HAP-1 (cell line): ENCODE measurements around the gene SCYGR2.

Source experiments
- DNase-seq, 2 experiments: peaks; one replicate each; pipeline ENCODE4 v3.0.0-alpha.2; 2016 to 2020; ENCODE audit warnings: low spot score in 2 of 2
- H3K27me3 ChIP-seq: fragments of 250-450 bp; sonication (Bioruptor Pico); 2 replicates; pipeline ENCODE4 v1.5.1; 2020; ENCODE audit warnings: low read depth, mild to moderate bottlenecking, moderate library complexity
- H3K36me3 ChIP-seq: fragments of 250-450 bp; sonication (Bioruptor Pico); replicated peaks from 2 replicates; pipeline ENCODE4 v1.5.1; 2020; ENCODE audit warnings: mild to moderate bottlenecking
- H3K4me1 ChIP-seq: fragments of 250-450 bp; sonication (Bioruptor Pico); 2 replicates; pipeline ENCODE4 v1.5.1; 2020; ENCODE audit warnings: mild to moderate bottlenecking
- H3K4me3 ChIP-seq: fragments of 250-450 bp; sonication (Bioruptor Pico); 2 replicates; pipeline ENCODE4 v1.5.1; 2020; ENCODE audit warnings: mild to moderate bottlenecking, moderate library complexity
- H3K9me3 ChIP-seq: fragments of 250-450 bp; sonication (Bioruptor Pico); 2 replicates; pipeline ENCODE4 v1.5.1; 2020; ENCODE audit warnings: mild to moderate bottlenecking, moderate library complexity
- in situ Hi-C: fragments of 300-500 bp; cut with MboI; formaldehyde crosslinking; loops from 3 replicates; pipeline ENCODE4 v1.14.3; 2020; ENCODE audit warnings: low sequenced_read_pairs, inconsistent platforms, mixed read lengths

Gene SCYGR2

GRCh38 chr2:227616631-227617030 is 17.9 kb downstream of the SCYGR2 start:
- Histone ChIP-seq H3K4me3 (no peak overlapping the region), H3K4me1 (no peaks in the 10 kb centered on the region), H3K9me3 (no peaks in the 10 kb centered on the region), H3K27me3 (no peaks in the 10 kb centered on the region), H3K36me3 (no peaks in the 10 kb centered on the region)
- DNase-seq: no peak
- in situ Hi-C loops: no loop called here

DNA sequence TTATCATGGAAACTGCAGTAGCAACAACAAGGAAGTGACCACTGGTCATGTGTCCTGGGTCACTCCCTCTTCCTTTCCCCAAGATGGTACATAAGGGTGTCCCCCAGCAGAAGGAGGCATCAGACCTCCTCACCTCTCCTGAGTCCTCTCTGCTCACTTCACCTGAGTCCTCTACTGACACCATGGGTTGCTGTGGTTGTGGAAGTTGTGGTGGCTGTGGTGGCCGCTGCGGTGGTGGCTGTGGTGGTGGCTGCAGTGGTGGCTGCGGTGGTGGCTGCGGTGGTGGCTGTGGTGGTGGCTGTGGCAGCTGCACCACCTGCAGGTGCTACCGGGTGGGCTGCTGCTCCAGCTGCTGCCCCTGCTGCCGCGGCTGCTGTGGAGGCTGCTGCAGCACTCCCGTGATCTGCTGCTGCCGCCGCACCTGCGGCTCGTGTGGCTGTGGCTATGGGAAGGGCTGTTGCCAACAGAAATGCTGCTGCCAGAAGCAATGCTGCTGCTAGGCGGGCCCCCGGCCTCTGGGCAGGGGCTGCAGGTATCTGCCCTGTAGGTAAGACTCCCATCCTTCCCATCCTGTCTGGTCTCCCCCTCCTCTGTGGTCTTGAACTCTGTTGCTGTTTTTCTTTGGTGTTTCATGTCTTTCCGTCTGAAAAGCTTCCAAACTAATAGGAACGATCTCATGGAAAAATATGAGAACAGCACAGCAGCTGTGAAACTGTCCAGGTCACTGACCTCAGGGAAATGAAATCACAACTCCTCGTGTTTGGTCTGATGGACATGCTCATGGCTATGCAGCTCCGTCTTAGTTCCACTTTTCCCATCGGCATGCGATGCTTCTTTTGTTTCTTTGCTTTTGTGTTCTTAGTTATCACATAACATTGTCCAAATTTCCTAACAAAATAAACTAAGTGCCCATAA is 18.9 kb downstream of the SCYGR2 start, which contains the start of gene SCYGR4:
Gene SCYGR4, plus strand, starts transcription at position 183 of the 915 bp plus-strand sequence. Its CDS starts 0 bp downstream, at position 183.
- no peaks in the 10 kb centered on the region for H3K9me3 ChIP-seq
- DNase-seq: no peak
- in situ Hi-C loops: no loop called here

GRCh38 chr2:227623226-227623625 is 24.5 kb downstream of the SCYGR2 start:
- Histone ChIP-seq H3K27me3 (no peaks in the 10 kb centered on the region), H3K4me3 (no peak overlapping the region), H3K4me1 (no peaks in the 10 kb centered on the region), H3K36me3 (no peaks in the 10 kb centered on the region), H3K9me3 (no peaks in the 10 kb centered on the region)
- DNase-seq: no peak
- in situ Hi-C loops: no loop called here

More for the DNA sequence above, 18.9 kb downstream of the SCYGR2 start, which contains the start of gene SCYGR4:
- H3K27me3 ChIP-seq: no peaks in the 10 kb centered on the region
- H3K4me3 ChIP-seq: no peak within 1 kb of the TSS
- no peaks in the 10 kb centered on the region for H3K36me3 ChIP-seq
- H3K4me1 ChIP-seq: no peaks in the 10 kb centered on the region

- no peak for DNase-seq
- Histone ChIP-seq H3K4me1 (no peaks in the 10 kb centered on the region), H3K27me3 (no peaks in the 10 kb centered on the region), H3K36me3 (no peaks in the 10 kb centered on the region), H3K9me3 (no peaks in the 10 kb centered on the region), H3K4me3 (no peak overlapping the region)
- in situ Hi-C loops: no loop called here
Measured at GRCh38 chr2:227625420-227625819, 26.7 kb downstream of the SCYGR2 start.

GRCh38 chr2:227626580-227627151 is 28.0 kb downstream of the SCYGR2 start:
- Histone ChIP-seq H3K4me1 (no peaks in the 10 kb centered on the region), H3K27me3 (peaks cover 4% of the 10 kb centered on the region; the same call in 1 of the 2 replicates), H3K36me3 (no peaks in the 10 kb centered on the region), H3K4me3 (no peak overlapping the region), H3K9me3 (no peaks in the 10 kb centered on the region)
- no peak for DNase-seq
- in situ Hi-C loops: no loop called here

DNA sequence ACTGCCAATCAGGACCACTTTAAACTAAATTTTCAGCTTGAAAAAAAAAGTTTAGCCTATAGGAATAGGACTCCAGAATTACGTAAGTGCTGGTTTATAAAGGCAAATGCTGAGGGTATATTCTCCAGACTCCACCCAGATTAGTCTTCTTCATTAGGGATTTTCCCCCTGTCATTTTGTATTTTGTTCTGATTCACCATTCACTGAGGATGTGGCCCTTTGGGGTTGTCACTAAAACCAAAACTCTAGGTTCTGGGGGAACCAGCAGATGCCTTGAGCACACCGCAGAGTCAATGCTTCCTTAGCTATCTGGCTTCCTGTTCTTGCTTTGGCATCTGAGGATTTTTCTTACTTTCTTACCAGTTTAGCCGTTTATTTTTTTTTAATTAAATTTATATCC is 29.1 kb downstream of the SCYGR2 start:
- no peaks in the 10 kb centered on the region for H3K4me1 ChIP-seq
- peaks cover 4% of the 10 kb centered on the region; the same call in 1 of the 2 replicates for H3K27me3 ChIP-seq
- no peak for DNase-seq
- in situ Hi-C loops: no loop called here
- no peaks in the 10 kb centered on the region for H3K9me3 ChIP-seq
- H3K36me3 ChIP-seq: no peaks in the 10 kb centered on the region
- H3K4me3 ChIP-seq: no peak overlapping the region

DNA sequence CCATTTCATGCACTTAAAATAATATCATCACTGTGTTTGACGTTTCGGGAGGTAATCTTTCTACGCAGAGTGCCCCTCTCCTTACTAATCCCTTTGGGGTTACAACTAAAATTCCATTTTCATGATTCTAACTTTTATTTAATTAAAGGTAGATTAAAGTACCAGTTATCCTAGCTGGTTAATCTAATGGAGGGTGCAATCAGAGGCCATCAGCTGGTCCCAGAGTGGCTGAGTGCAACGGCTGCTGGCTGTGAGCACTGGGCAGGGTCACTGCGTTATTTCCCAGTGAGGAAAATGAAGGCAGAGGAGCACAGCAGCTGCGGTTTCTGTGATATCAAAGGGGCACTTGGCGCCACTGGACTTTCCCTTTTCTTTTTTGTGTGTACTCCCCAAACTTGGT is 30.7 kb downstream of the SCYGR2 start:
- in situ Hi-C loops: no loop called here
- Histone ChIP-seq H3K27me3 (peaks cover 4% of the 10 kb centered on the region; the same call in 1 of the 2 replicates), H3K4me1 (peaks cover 7% of the 10 kb centered on the region; the same call in 1 of the 2 replicates), H3K4me3 (no peak overlapping the region), H3K9me3 (no peaks in the 10 kb centered on the region), H3K36me3 (no peaks in the 10 kb centered on the region)
- DNase-seq: no peak

DNA sequence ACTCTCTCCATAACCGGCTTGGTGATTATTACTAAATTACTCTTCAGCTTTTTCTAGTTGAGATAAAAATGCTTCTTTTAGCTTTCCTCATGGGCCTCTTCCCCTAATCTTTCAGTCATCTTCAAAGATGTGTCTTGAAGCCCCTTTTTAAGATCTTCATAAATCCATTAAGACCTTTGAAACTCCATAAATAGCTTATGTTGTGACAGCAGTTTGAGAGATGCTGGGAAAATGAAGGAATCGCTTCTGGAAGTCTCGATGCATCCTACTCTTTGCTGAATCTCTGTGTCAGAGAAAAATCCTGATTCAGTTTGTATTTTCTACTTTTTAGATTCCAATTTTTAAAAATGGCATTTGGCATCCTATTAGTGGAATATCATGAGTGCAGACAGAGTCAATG is 31.6 kb downstream of the SCYGR2 start:
- Histone ChIP-seq H3K4me3 (no peak overlapping the region), H3K36me3 (no peaks in the 10 kb centered on the region), H3K9me3 (no peaks in the 10 kb centered on the region), H3K4me1 (peaks cover 7% of the 10 kb centered on the region; the same call in 1 of the 2 replicates), H3K27me3 (peaks cover 4% of the 10 kb centered on the region; the same call in 1 of the 2 replicates)
- in situ Hi-C loops: no loop called here
- no peak for DNase-seq

DNA sequence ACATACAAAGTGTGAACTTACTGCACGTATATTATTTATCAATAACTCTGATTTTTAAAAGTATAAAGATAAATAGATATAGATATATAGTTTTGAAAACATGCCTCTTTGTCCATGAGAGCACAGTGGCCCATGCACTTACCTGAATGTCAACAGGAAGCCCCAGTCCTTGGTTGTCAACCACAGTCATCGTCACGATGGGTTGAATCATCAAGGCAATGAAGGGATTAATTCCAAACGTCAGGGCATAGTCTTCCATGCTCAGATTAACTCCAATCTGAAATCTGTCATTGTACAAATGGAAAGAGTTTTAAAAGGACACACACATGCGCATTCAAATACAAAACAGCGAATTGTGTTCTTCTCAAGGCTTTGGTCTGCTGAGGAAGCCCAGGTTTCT is 34.1 kb downstream of the SCYGR2 start:
- H3K36me3 ChIP-seq: no peaks in the 10 kb centered on the region
- DNase-seq: no peak
- H3K9me3 ChIP-seq: no peaks in the 10 kb centered on the region
- H3K4me3 ChIP-seq: no peak overlapping the region
- H3K4me1 ChIP-seq: peaks cover 7% of the 10 kb centered on the region; the same call in 1 of the 2 replicates
- H3K27me3 ChIP-seq: peaks cover 4% of the 10 kb centered on the region; the same call in 1 of the 2 replicates
- in situ Hi-C loops: no loop called here

DNA sequence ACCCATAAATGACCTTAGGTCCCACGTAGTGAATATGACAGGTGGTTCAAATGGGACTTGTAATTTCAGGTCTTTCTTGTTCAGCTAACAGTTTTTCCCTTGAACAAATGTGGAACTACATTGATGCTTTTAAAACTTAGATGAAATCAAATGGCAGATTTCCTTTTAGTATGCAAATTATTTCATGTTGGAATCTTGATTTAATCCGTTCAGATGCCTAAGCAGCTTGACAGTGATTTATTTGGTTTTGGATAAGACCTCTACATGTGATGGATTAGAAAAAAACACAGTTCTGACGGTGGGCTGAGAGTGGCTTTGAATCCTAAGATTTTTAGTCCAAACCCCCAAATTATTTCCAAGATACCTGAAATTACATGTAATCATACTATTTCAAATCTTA is 35.5 kb downstream of the SCYGR2 start:
- in situ Hi-C loops: no loop called here
- H3K9me3 ChIP-seq: no peaks in the 10 kb centered on the region

DNA sequence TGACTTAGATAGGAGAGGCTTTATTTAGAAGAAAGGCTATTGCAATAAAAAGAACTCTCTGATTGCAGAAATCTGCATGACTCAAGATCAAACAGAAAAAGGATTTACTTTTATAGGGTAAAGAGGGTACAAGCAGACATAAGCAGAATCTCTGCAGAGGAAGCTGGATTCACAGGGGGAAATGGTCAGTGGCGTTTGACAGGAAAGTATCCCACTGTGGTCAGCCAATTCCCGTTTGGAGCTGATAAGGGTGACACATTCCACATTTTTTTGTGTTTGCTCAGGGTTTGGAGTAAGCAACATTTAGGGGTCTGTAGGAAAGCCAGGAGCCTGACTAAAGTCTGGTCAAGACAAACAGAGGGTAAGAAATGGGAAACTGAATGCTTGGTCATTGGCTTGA is 44.0 kb downstream of the SCYGR2 start:
- no peak overlapping the region for H3K4me3 ChIP-seq
- in situ Hi-C loops: no loop called here
- DNase-seq: peak in 1 of 2 experiments; percentile 19
- no peaks in the 10 kb centered on the region for H3K36me3 ChIP-seq
- no peaks in the 10 kb centered on the region for H3K27me3 ChIP-seq
- no peaks in the 10 kb centered on the region for H3K9me3 ChIP-seq
- no peaks in the 10 kb centered on the region for H3K4me1 ChIP-seq

More for the DNA sequence above, 35.5 kb downstream of the SCYGR2 start:
- Histone ChIP-seq H3K4me3 (no peak overlapping the region), H3K27me3 (peaks cover 4% of the 10 kb centered on the region; the same call in 1 of the 2 replicates), H3K36me3 (no peaks in the 10 kb centered on the region), H3K4me1 (peaks cover 7% of the 10 kb centered on the region; the same call in 1 of the 2 replicates)
- DNase-seq: peak in 1 of 2 experiments; percentile 13

GRCh38 chr2:227643990-227644551 is 45.4 kb downstream of the SCYGR2 start:
- Histone ChIP-seq H3K4me1 (no peaks in the 10 kb centered on the region), H3K27me3 (no peaks in the 10 kb centered on the region), H3K4me3 (no peak overlapping the region), H3K36me3 (no peaks in the 10 kb centered on the region), H3K9me3 (no peaks in the 10 kb centered on the region)
- DNase-seq: no peak
- in situ Hi-C loops: no loop called here
